DND-41 (cell line): Measurements from ENCODE around the gene CD164L2.
A peak's percentile ranks its signal among the peaks of the same experiment; 100 is the strongest.

ENCODE experiments used
- ATAC-seq: fragments of 200-7000 bp; cut with Tn5 transposase; 3 replicates; pipeline ENCODE4 v1.9.1; 2021; ENCODE audit warnings: low read depth; ENCODE audit not compliant: insufficient read depth
- DNase-seq: peaks from one replicate; pipeline ENCODE4 v3.0.0-alpha.2; 2020
- H2AFZ ChIP-seq: 2 replicates; pipeline ENCODE4 v1.6.0; 2012; ENCODE audit warnings: low read depth, low read length
- H3K27ac ChIP-seq: 2 replicates; pipeline ENCODE4 v1.5.1; 2012; ENCODE audit warnings: low read length, inconsistent platforms
- H3K27me3 ChIP-seq: fragments of 200-600 bp; sonication (generic); 2 replicates; pipeline ENCODE4 v1.6.0; 2012; ENCODE audit warnings: low read length, mild to moderate bottlenecking, inconsistent platforms; ENCODE audit not compliant: insufficient read depth, poor library complexity
- H3K36me3 ChIP-seq: 2 replicates; pipeline ENCODE4 v1.5.1; 2012; ENCODE audit warnings: low read length, inconsistent platforms; ENCODE audit not compliant: insufficient read depth
- H3K4me1 ChIP-seq: 2 replicates; pipeline ENCODE4 v1.5.1; 2012; ENCODE audit warnings: mild to moderate bottlenecking, low read length; ENCODE audit not compliant: insufficient read depth
- H3K4me2 ChIP-seq: 2 replicates; pipeline ENCODE4 v1.6.0; 2012; ENCODE audit warnings: mild to moderate bottlenecking, moderate library complexity, low read length, inconsistent platforms; ENCODE audit not compliant: insufficient read depth
- H3K4me3 ChIP-seq, 2 experiments: fragments of 200-600 bp in 1 of 2; shearing (Covaris generic) in 1 of 2; 2 replicates each; pipeline ENCODE4 v1.5.1; 2012 to 2016; ENCODE audit warnings: inconsistent platforms in 2 of 2, low read length in 2 of 2, mild to moderate bottlenecking in 2 of 2, low read depth in 1 of 2, moderate library complexity in 1 of 2
- H3K79me2 ChIP-seq: 2 replicates; pipeline ENCODE4 v1.6.0; 2012; ENCODE audit warnings: low read length, inconsistent platforms; ENCODE audit not compliant: insufficient read depth
- H3K9ac ChIP-seq: 2 replicates; pipeline ENCODE4 v1.6.0; 2012; ENCODE audit warnings: low read depth, mild to moderate bottlenecking, inconsistent platforms, low read length, moderate library complexity
- H3K9me3 ChIP-seq: 2 replicates; pipeline ENCODE4 v1.5.1; 2012; ENCODE audit warnings: low read length, moderate library complexity, mild to moderate bottlenecking, inconsistent platforms; ENCODE audit not compliant: insufficient read depth, severe bottlenecking
- H4K20me1 ChIP-seq: 2 replicates; pipeline ENCODE4 v1.6.0; 2012; ENCODE audit warnings: low read length; ENCODE audit not compliant: insufficient read depth
- CTCF ChIP-seq: IDR thresholded peaks from 2 replicates; pipeline ENCODE4 v1.5.1; 2012; ENCODE audit warnings: borderline replicate concordance, low read length, moderate library complexity, mild to moderate bottlenecking; ENCODE audit not compliant: poor library complexity, severe bottlenecking; ENCODE audit errors: extremely low read depth
- EZH2 ChIP-seq: IDR thresholded peaks from 3 replicates; pipeline ENCODE4 v1.6.1; 2012; ENCODE audit warnings: borderline replicate concordance, low read depth, mild to moderate bottlenecking, moderate library complexity, low read length, inconsistent platforms; ENCODE audit not compliant: severe bottlenecking

CD164L2 gene

GRCh38 chr1:27377760-27378495 is 5.2 kb downstream of the CD164L2 start:
- H3K9ac ChIP-seq, result no peak overlapping the region
- no peaks in the 10 kb centered on the region for H4K20me1 ChIP-seq
- H3K27ac ChIP-seq, result no peak overlapping the region
- H3K79me2 ChIP-seq, result no peaks in the 10 kb centered on the region
- no peak for ATAC-seq
- no peaks in the 10 kb centered on the region for H3K4me1 ChIP-seq
- no peak overlapping the region for H3K4me2 ChIP-seq
- no peak overlapping the region for H3K4me3 ChIP-seq
- H3K36me3 ChIP-seq, result no peaks in the 10 kb centered on the region
- TF ChIP-seq CTCF (no peak), EZH2 (no peak)
- no peak overlapping the region for H2AFZ ChIP-seq
- DNase-seq, result no peak
- no peaks in the 10 kb centered on the region for H3K9me3 ChIP-seq
- H3K27me3 ChIP-seq, result no peaks in the 10 kb centered on the region

GRCh38 chr1:27374362-27375086 is 8.6 kb downstream of the CD164L2 start, which contains the start of gene FCN3:
FCN3 (minus strand) TSS chr1:27374824; CDS start chr1:27374818, 6 bp downstream.
- no peaks in the 10 kb centered on the region for H3K79me2 ChIP-seq
- no peak within 1 kb of the TSS for H3K4me2 ChIP-seq
- ATAC-seq (no peak), DNase-seq (no peak)
- H2AFZ ChIP-seq, result no peak within 1 kb of the TSS
- H3K27ac ChIP-seq, result no peak within 1 kb of the TSS
- no peaks in the 10 kb centered on the region for H3K36me3 ChIP-seq
- TF ChIP-seq CTCF (no peak), EZH2 (no peak)
- H3K4me1 ChIP-seq, result no peaks in the 10 kb centered on the region
- no peak within 1 kb of the TSS for H3K4me3 ChIP-seq
- H4K20me1 ChIP-seq, result no peaks in the 10 kb centered on the region
- no peaks in the 10 kb centered on the region for H3K9me3 ChIP-seq
- H3K27me3 ChIP-seq, result peaks cover 8% of the 10 kb centered on the region
- H3K9ac ChIP-seq, result no peak within 1 kb of the TSS

GRCh38 chr1:27372808-27373690 is 10.1 kb downstream of the CD164L2 start:
- DNase-seq, result no peak
- H3K4me1 ChIP-seq, result no peaks in the 10 kb centered on the region

More at GRCh38 chr1:27372808-27373690, 10.1 kb downstream of the CD164L2 start:
- Histone ChIP-seq H3K4me3 (no peak overlapping the region), H3K4me2 (no peak overlapping the region), H4K20me1 (no peaks in the 10 kb centered on the region), H3K27me3 (peaks cover 11% of the 10 kb centered on the region), H3K27ac (no peak overlapping the region), H3K9me3 (no peaks in the 10 kb centered on the region), H2AFZ (no peak overlapping the region), H3K9ac (no peak overlapping the region), H3K79me2 (no peaks in the 10 kb centered on the region), H3K36me3 (no peaks in the 10 kb centered on the region)
- ATAC-seq, result no peak
- TF ChIP-seq CTCF (peak; percentile 34), EZH2 (no peak)
